Measurements from ENCODE around the gene TOP1.

DNA sequence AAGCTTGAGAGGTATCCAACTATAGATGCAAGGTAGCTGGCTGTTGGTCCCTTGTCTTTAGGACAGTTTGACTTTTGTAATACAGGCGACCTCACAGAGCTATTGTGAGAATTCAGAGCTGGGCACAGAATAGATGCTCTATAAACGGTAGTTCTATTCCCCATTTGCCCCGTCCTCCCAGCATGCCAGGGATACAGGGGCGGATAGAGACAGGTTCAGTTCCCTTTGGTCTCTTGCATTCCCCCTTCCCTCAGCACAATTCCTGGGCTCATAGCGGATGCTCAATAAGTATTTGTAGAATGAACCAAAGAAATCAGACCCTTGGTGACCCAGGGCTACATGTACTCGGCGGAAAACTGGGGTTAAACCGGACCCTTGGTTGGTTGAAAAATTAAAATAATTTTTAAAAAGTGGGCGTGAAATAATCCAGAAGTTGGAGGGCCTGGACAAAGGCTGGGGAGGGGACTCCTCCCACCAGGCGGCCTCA, 707 bp upstream of the TOP1 start:
- no peak for TF ChIP-seq POLR2A (IDR thresholded peaks at IDR 0.05)
- TF ChIP-seq, protein P1, sequence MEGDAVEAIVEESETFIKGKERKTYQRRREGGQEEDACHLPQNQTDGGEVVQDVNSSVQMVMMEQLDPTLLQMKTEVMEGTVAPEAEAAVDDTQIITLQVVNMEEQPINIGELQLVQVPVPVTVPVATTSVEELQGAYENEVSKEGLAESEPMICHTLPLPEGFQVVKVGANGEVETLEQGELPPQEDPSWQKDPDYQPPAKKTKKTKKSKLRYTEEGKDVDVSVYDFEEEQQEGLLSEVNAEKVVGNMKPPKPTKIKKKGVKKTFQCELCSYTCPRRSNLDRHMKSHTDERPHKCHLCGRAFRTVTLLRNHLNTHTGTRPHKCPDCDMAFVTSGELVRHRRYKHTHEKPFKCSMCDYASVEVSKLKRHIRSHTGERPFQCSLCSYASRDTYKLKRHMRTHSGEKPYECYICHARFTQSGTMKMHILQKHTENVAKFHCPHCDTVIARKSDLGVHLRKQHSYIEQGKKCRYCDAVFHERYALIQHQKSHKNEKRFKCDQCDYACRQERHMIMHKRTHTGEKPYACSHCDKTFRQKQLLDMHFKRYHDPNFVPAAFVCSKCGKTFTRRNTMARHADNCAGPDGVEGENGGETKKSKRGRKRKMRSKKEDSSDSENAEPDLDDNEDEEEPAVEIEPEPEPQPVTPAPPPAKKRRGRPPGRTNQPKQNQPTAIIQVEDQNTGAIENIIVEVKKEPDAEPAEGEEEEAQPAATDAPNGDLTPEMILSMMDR (IDR thresholded peaks at IDR 0.05): no peak

Measured in vagina (tissue), 2 donors.